Glutamatergic neuron (in vitro differentiated cells): Measurements from ENCODE around the gene SLC2A1. TPM values are rescaled to one million over a fixed set of nuclear protein-coding genes. Genes with fewer than 3 reads are reported as not detected.

ENCODE experiments used
- DNase-seq: peaks from one replicate; pipeline ENCODE4 v3.0.0; 2022
- H3K27ac Mint-ChIP-seq: one replicate; pipeline ENCODE4 v1.8.0; 2020; ENCODE audit warnings: mild to moderate bottlenecking, mixed read lengths, inconsistent platforms; ENCODE audit not compliant: unreplicated experiment
- H3K27me3 Mint-ChIP-seq: one replicate; pipeline ENCODE4 v1.8.0; 2020; ENCODE audit warnings: mild to moderate bottlenecking, moderate library complexity, mixed read lengths, inconsistent platforms; ENCODE audit not compliant: unreplicated experiment
- H3K36me3 Mint-ChIP-seq: one replicate; pipeline ENCODE4 v1.8.0; 2020; ENCODE audit warnings: mild to moderate bottlenecking, mixed read lengths, inconsistent platforms; ENCODE audit not compliant: unreplicated experiment
- H3K4me1 Mint-ChIP-seq: one replicate; pipeline ENCODE4 v1.8.0; 2020; ENCODE audit warnings: mild to moderate bottlenecking, low read depth, mixed read lengths, inconsistent platforms; ENCODE audit not compliant: unreplicated experiment
- H3K4me3 Mint-ChIP-seq: one replicate; pipeline ENCODE4 v1.8.0; 2020; ENCODE audit warnings: mild to moderate bottlenecking, mixed read lengths, inconsistent platforms; ENCODE audit not compliant: unreplicated experiment
- H3K9me3 Mint-ChIP-seq: one replicate; pipeline ENCODE4 v1.8.0; 2020; ENCODE audit warnings: mild to moderate bottlenecking, moderate library complexity, mixed read lengths, inconsistent platforms; ENCODE audit not compliant: unreplicated experiment
- total RNA-seq: library from RNA; stranded (reverse); fragmentation: NEBNext Ultra II Directional; extraction: Animal tissue kit (Norgen Biotek cat#: 25700); gene quantifications from one replicate; pipeline ENCODE4 v1.2.1, GENCODE V29; 2021; ENCODE audit not compliant: unreplicated experiment
- TF ChIP-seq, protein P1 (sequence below): fragments of 200-600 bp; sonication (generic); IDR thresholded peaks from one replicate; pipeline ENCODE4 v1.5.0; 2021; ENCODE audit not compliant: partially characterized antibody, unreplicated experiment

Gene SLC2A1
- total RNA-seq, 1 donor from 2014 or later, result 25.0 TPM

DNA sequence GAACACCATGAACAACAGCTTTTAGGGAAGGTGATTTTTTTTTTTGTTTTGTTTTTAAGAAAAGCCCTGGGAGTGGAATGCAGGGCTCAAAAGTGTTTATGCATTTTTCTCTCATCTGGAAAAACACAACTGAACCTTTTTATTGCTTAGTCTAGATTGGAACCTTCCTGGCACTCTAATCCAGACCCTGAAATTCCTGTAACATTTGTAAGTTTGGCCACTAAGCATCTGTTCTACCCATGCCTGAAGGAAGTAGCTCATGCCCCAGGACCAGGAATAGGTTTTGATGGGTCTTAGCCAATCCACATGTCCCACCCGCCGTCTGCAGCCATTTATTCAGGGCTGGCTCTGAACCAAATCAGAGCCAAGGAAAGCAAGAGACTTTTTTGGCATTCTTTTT is 39.7 kb upstream of the SLC2A1 start:
- no peak overlapping the region for H3K4me3 Mint-ChIP-seq
- no peak for DNase-seq
- no peaks in the 10 kb centered on the region for H3K36me3 Mint-ChIP-seq
- H3K27ac Mint-ChIP-seq, result no peak overlapping the region
- TF ChIP-seq, protein P1, sequence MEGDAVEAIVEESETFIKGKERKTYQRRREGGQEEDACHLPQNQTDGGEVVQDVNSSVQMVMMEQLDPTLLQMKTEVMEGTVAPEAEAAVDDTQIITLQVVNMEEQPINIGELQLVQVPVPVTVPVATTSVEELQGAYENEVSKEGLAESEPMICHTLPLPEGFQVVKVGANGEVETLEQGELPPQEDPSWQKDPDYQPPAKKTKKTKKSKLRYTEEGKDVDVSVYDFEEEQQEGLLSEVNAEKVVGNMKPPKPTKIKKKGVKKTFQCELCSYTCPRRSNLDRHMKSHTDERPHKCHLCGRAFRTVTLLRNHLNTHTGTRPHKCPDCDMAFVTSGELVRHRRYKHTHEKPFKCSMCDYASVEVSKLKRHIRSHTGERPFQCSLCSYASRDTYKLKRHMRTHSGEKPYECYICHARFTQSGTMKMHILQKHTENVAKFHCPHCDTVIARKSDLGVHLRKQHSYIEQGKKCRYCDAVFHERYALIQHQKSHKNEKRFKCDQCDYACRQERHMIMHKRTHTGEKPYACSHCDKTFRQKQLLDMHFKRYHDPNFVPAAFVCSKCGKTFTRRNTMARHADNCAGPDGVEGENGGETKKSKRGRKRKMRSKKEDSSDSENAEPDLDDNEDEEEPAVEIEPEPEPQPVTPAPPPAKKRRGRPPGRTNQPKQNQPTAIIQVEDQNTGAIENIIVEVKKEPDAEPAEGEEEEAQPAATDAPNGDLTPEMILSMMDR, result no peak
- H3K27me3 Mint-ChIP-seq, result peaks cover 1% of the 10 kb centered on the region
- no peaks in the 10 kb centered on the region for H3K9me3 Mint-ChIP-seq
- H3K4me1 Mint-ChIP-seq, result no peaks in the 10 kb centered on the region

- H3K36me3 Mint-ChIP-seq, result no peaks in the 10 kb centered on the region
- no peaks in the 10 kb centered on the region for H3K4me1 Mint-ChIP-seq
- no peak for DNase-seq
- H3K4me3 Mint-ChIP-seq, result no peak overlapping the region
- H3K27me3 Mint-ChIP-seq, result peaks cover 1% of the 10 kb centered on the region
- no peak overlapping the region for H3K27ac Mint-ChIP-seq
- no peaks in the 10 kb centered on the region for H3K9me3 Mint-ChIP-seq
- TF ChIP-seq, protein P1, result no peak
Observed at GRCh38 chr1:42996384-42996970, 37.8 kb upstream of the SLC2A1 start.

DNA sequence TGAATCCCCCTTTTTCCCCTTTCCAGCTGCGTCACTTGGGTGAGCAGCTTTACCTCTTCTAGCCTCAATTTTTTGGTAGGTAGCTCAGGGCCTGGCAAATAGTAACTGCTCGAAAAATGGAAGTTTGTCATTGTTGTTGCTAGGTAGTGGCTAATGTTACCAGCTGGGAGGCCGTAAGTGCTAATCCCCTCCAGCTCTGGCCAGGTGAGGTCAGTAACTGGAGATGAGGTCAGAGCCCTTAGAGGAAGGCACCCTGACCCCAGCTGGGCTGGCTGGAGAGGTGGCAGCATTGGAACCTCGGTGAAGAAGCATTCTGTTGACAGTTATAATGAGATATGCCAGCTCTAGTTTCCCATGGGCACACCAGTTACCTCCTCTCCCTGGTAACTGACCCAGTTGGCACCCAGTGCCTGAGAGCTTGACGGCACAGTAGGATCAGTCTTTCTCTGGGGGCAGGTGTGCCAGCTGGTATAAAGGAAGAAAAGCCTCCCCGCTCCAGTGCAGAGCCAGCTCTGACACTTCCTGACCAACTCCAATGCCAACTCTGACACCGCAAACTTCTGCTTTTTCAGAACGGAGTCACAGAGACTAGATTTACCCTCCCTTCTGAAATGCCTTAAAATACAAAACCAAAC is 35.0 kb upstream of the SLC2A1 start:
- TF ChIP-seq, protein P1, result no peak

DNA sequence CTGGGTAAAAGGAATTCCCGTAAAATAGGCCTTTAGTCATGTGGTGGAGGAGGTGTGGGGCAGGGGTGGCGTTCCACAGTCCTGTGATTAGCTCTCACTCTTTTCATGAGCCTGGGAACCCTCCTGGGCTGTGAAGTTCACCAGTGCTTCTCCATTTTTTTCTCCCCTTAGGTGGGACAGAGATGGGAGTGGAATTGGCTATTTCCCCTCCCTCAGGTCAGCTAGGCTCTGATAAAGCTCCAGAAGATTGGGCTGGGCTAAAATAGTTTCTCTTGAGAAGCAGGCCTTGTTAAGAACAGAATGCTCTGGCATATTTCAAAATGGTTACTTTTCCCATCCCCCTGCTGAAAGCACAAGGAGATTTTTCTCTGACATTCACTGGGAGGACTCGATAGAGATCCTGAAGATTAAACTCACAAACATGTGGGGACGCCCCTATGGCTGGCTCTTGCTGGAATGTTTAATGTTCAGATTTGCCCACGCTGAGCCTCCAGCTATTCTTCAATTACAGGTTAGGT is 33.4 kb upstream of the SLC2A1 start:
- no peaks in the 10 kb centered on the region for H3K27me3 Mint-ChIP-seq
- H3K36me3 Mint-ChIP-seq, result no peaks in the 10 kb centered on the region
- H3K4me3 Mint-ChIP-seq, result no peak overlapping the region
- no peak for DNase-seq
- H3K9me3 Mint-ChIP-seq, result peaks cover 2% of the 10 kb centered on the region
- no peak overlapping the region for H3K27ac Mint-ChIP-seq
- H3K4me1 Mint-ChIP-seq, result no peaks in the 10 kb centered on the region
- TF ChIP-seq, protein P1, result no peak

More for the DNA sequence above, 35.0 kb upstream of the SLC2A1 start:
- no peaks in the 10 kb centered on the region for H3K36me3 Mint-ChIP-seq
- H3K27ac Mint-ChIP-seq, result no peak overlapping the region
- no peak overlapping the region for H3K4me3 Mint-ChIP-seq
- H3K9me3 Mint-ChIP-seq, result peaks cover 2% of the 10 kb centered on the region
- H3K27me3 Mint-ChIP-seq, result no peaks in the 10 kb centered on the region
- DNase-seq, result no peak
- H3K4me1 Mint-ChIP-seq, result no peaks in the 10 kb centered on the region

DNA sequence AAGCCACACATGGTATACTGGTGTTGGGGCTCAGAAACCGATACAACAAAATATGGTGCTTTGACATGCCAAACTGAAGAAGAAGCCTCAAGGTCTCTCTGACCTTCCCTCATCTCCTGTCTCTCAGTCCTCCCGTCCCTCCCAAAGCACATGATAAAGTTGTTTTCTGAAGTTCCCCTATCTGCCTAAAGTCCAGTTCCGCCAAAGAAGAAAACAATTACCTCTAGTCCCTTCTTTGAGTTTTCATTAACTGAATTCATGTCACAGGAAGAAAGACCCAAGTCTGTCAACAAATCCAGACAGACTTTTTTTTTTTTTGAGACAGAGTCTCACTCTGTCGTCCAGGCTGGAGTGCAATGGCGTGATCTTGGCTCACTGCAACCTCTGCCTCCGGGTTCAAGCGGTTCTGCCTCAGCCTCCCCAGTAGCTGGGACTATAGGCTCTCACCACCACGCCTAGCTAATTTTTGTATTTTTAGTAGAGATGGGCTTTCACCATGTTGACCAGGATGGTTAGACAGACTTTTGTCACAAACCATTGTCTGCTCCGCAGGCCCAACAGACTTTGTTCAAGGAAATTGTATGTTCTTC is 32.2 kb upstream of the SLC2A1 start:
- H3K9me3 Mint-ChIP-seq, result peaks cover 2% of the 10 kb centered on the region
- DNase-seq, result no peak
- no peak overlapping the region for H3K27ac Mint-ChIP-seq
- no peaks in the 10 kb centered on the region for H3K4me1 Mint-ChIP-seq
- no peaks in the 10 kb centered on the region for H3K36me3 Mint-ChIP-seq
- no peak overlapping the region for H3K4me3 Mint-ChIP-seq
- H3K27me3 Mint-ChIP-seq, result no peaks in the 10 kb centered on the region
- TF ChIP-seq, protein P1, result no peak
